Prostate gland (tissue), 2 donors: ENCODE measurements around the gene ASXL1. TPM values are rescaled to one million over a fixed set of nuclear protein-coding genes. Genes with fewer than 3 reads are reported as not detected.

Experiments
- DNase-seq: peaks from one replicate; pipeline ENCODE4 v3.0.0-alpha.2; 2019; ENCODE audit warnings: low spot score
- H3K27ac ChIP-seq, 2 donors: fragments of 200-600 bp; sonication (generic); 2 replicates each; pipeline ENCODE4 v1.5.1; 2017 to 2019
- H3K27me3 ChIP-seq: fragments of 200-600 bp; sonication (generic); replicated peaks from 2 replicates; pipeline ENCODE4 v1.5.1; 2019; ENCODE audit not compliant: insufficient read depth
- H3K36me3 ChIP-seq, 2 donors: fragments of 200-600 bp; sonication (generic); 1 replicate in 1 of 2; 2 replicates in 1 of 2; pipeline versions ENCODE4 v1.5.1 to v1.8.1; 2017 to 2019
- H3K4me1 ChIP-seq: fragments of 200-600 bp; sonication (generic); replicated peaks from 2 replicates; pipeline ENCODE4 v1.5.1; 2019
- H3K4me3 ChIP-seq, 2 donors: fragments of 200-600 bp; sonication (generic); 2 replicates each; pipeline ENCODE4 v1.5.1; 2017 to 2019
- H3K9me3 ChIP-seq: fragments of 200-600 bp; sonication (generic); 2 replicates; pipeline ENCODE4 v1.5.1; 2017
- CTCF ChIP-seq, 4 experiments: fragments of 200-600 bp in 2 of 4; fragments of 450-650 bp in 2 of 4; sonication (generic) in 2 of 4; IDR thresholded peaks; 1 replicate in 3 of 4; 2 replicates in 1 of 4; pipeline ENCODE4 v1.5.1; 2016 to 2019; ENCODE audit warnings: antibody characterized with exemption in 4 of 4, mild to moderate bottlenecking in 2 of 4, moderate library complexity in 2 of 4
- POLR2A ChIP-seq: fragments of 450-650 bp; IDR thresholded peaks from one replicate; pipeline ENCODE4 v1.6.1; 2016; ENCODE audit warnings: antibody characterized with exemption, mild to moderate bottlenecking
- POLR2AphosphoS5 ChIP-seq: sonication (generic); formaldehyde crosslinking; IDR thresholded peaks from one replicate; pipeline ENCODE4 v1.6.1; 2017; ENCODE audit warnings: antibody characterized with exemption
- WGBS: methylation state at CpG from one replicate; pipeline ENCODE4 v1.1.5; 2018; 5-methylcytosine and 5-hydroxymethylcytosine counted together
- intact Hi-C: fragments of 100-400 bp; cut with DNase I; formaldehyde crosslinking; loops from one replicate; pipeline ENCODE4 v1.14.2; 2022
- total RNA-seq, 2 donors: library from RNA; depleted of rRNA; stranded (reverse); fragments of >200 nt; gene quantifications; one replicate each; pipeline ENCODE4 v1.1.0, GENCODE V29; 2016

ASXL1 gene
- total RNA-seq, 2 donors from 2014 or later, result 30.4 to 106 TPM

- no peaks in the 10 kb centered on the region for H3K9me3 ChIP-seq
- intact Hi-C loops, result no loop called here
- no peak overlapping the region for H3K4me3 ChIP-seq
- H3K27ac ChIP-seq, result no peak overlapping the region
- H3K36me3 ChIP-seq, result peaks cover 9 to 15% of the 10 kb centered on the region in 2 donors
- no peaks in the 10 kb centered on the region for H3K27me3 ChIP-seq
- TF ChIP-seq POLR2AphosphoS5, result no peak
- no peak for TF ChIP-seq POLR2A
- TF ChIP-seq CTCF (IDR thresholded peaks at IDR 0.05), result no peak
- 92% methylated on average over 12 of the region's 12 CpGs for WGBS
- H3K4me1 ChIP-seq, result no peaks in the 10 kb centered on the region
- DNase-seq, result no peak
These were observed 77.4 kb downstream of the ASXL1 start for GRCh38 chr20:32435449-32436107.

DNA sequence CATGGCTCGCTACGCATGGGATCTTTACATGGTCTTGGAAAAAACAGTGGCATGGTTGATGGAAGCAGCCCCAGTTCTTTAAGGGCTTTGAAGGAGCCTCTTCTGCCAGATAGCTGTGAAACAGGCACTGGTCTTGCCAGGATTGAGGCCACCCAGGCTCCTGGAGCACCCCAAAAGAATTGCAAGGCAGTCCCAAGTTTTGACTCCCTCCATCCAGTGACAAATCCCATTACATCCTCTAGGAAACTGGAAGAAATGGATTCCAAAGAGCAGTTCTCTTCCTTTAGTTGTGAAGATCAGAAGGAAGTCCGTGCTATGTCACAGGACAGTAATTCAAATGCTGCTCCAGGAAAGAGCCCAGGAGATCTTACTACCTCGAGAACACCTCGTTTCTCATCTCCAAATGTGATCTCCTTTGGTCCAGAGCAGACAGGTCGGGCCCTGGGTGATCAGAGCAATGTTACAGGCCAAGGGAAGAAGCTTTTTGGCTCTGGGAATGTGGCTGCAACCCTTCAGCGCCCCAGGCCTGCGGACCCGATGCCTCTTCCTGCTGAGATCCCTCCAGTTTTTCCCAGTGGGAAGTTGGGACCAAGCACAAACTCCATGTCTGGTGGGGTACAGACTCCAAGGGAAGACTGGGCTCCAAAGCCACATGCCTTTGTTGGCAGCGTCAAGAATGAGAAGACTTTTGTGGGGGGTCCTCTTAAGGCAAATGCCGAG is 78.2 kb downstream of the ASXL1 start:
- Histone ChIP-seq H3K27ac (no peak overlapping the region), H3K4me3 (no peak overlapping the region), H3K27me3 (no peaks in the 10 kb centered on the region), H3K4me1 (no peaks in the 10 kb centered on the region), H3K36me3 (peaks cover 9 to 15% of the 10 kb centered on the region in 2 donors), H3K9me3 (no peaks in the 10 kb centered on the region)
- DNase-seq, result no peak
- intact Hi-C loops, result no loop called here
- 93% methylated on average over 11 of the region's 11 CpGs for WGBS
- TF ChIP-seq POLR2A (no peak), CTCF (IDR thresholded peaks at IDR 0.05) (no peak), POLR2AphosphoS5 (no peak)

- H3K4me3 ChIP-seq, result no peak overlapping the region
- 95% methylated on average over 7 of the region's 7 CpGs for WGBS
- H3K27me3 ChIP-seq, result no peaks in the 10 kb centered on the region
- no peak overlapping the region for H3K27ac ChIP-seq
- peaks cover 9 to 10% of the 10 kb centered on the region in 2 donors for H3K36me3 ChIP-seq
- H3K9me3 ChIP-seq, result no peaks in the 10 kb centered on the region
- no peak for DNase-seq
- intact Hi-C loops, result no loop called here
- no peaks in the 10 kb centered on the region for H3K4me1 ChIP-seq
- TF ChIP-seq CTCF (IDR thresholded peaks at IDR 0.05) (no peak), POLR2A (no peak), POLR2AphosphoS5 (no peak)
These were observed 78.8 kb downstream of the ASXL1 start for GRCh38 chr20:32436968-32437367.

- Histone ChIP-seq H3K4me1 (no peaks in the 10 kb centered on the region), H3K27me3 (no peaks in the 10 kb centered on the region), H3K9me3 (no peaks in the 10 kb centered on the region), H3K4me3 (no peak overlapping the region), H3K27ac (no peak overlapping the region), H3K36me3 (peaks cover 9 to 10% of the 10 kb centered on the region in 2 donors)
- WGBS, result 84% methylated on average over 5 of the region's 5 CpGs
- TF ChIP-seq CTCF (IDR thresholded peaks at IDR 0.05) (no peak), POLR2AphosphoS5 (no peak), POLR2A (no peak)
- intact Hi-C loops, result no loop called here
- no peak for DNase-seq
These were observed 79.4 kb downstream of the ASXL1 start for GRCh38 chr20:32437391-32438074.
